Astrocyte (in vitro differentiated cells and primary cell): ENCODE data around the gene LDAH. TPM values are rescaled to one million over a fixed set of nuclear protein-coding genes. Genes with fewer than 3 reads are reported as not detected.

Experiments
- DNase-seq: peaks from one replicate; pipeline ENCODE4 v3.0.0-alpha.2; 2010; ENCODE audit warnings: low read depth
- FAIRE-seq: peaks from 2 replicates; lab custom pipeline; 2011; peaks lifted over from hg19 to GRCh38; lab: Jason Lieb, UNC
- H2AFZ ChIP-seq: 2 replicates; pipeline ENCODE4 v1.6.0; 2012; ENCODE audit warnings: low read depth, low read length, inconsistent platforms
- H3K27ac ChIP-seq: 2 replicates; pipeline ENCODE4 v1.5.1; 2011; ENCODE audit warnings: low read depth, low read length, inconsistent platforms
- H3K27me3 ChIP-seq: 2 replicates; pipeline ENCODE4 v1.6.0; 2011; ENCODE audit warnings: low read length, inconsistent platforms; ENCODE audit not compliant: insufficient read depth
- H3K36me3 ChIP-seq: 2 replicates; pipeline ENCODE4 v1.5.1; 2011; ENCODE audit warnings: low read length, inconsistent platforms; ENCODE audit not compliant: insufficient read depth
- H3K4me1 ChIP-seq: 2 replicates; pipeline ENCODE4 v1.5.1; 2011; ENCODE audit warnings: low read length, inconsistent platforms; ENCODE audit not compliant: insufficient read depth
- H3K4me2 ChIP-seq: 2 replicates; pipeline ENCODE4 v1.6.0; 2012; ENCODE audit warnings: low read length, inconsistent platforms
- H3K4me3 ChIP-seq: 2 replicates; pipeline ENCODE4 v1.5.1; 2011; ENCODE audit warnings: low read depth, mild to moderate bottlenecking, low read length, inconsistent platforms; ENCODE audit not compliant: insufficient read depth
- H3K79me2 ChIP-seq: 2 replicates; pipeline ENCODE4 v1.6.0; 2012; ENCODE audit warnings: mild to moderate bottlenecking, low read length, inconsistent platforms; ENCODE audit not compliant: insufficient read depth
- H3K9ac ChIP-seq: 2 replicates; pipeline ENCODE4 v1.6.0; 2012; ENCODE audit warnings: mild to moderate bottlenecking, low read length, inconsistent platforms
- H3K9me3 ChIP-seq: 2 replicates; pipeline ENCODE4 v1.5.1; 2012; ENCODE audit warnings: low read depth, mild to moderate bottlenecking, low read length, inconsistent platforms; ENCODE audit not compliant: insufficient read depth
- H4K20me1 ChIP-seq: 2 replicates; pipeline ENCODE4 v1.6.0; 2012; ENCODE audit warnings: low read length, inconsistent platforms; ENCODE audit not compliant: insufficient read depth
- H3K27ac Mint-ChIP-seq: one replicate; pipeline ENCODE4 v1.8.0; 2021; ENCODE audit warnings: mild to moderate bottlenecking, mixed read lengths; ENCODE audit not compliant: unreplicated experiment
- H3K27me3 Mint-ChIP-seq: one replicate; pipeline ENCODE4 v1.8.0; 2021; ENCODE audit warnings: low read depth, mixed read lengths; ENCODE audit not compliant: unreplicated experiment
- H3K36me3 Mint-ChIP-seq: one replicate; pipeline ENCODE4 v1.8.0; 2021; ENCODE audit warnings: low read depth, mixed read lengths; ENCODE audit not compliant: unreplicated experiment
- H3K4me1 Mint-ChIP-seq: one replicate; pipeline ENCODE4 v1.8.0; 2021; ENCODE audit warnings: low read depth, mixed read lengths; ENCODE audit not compliant: unreplicated experiment
- H3K4me3 Mint-ChIP-seq: one replicate; pipeline ENCODE4 v1.8.0; 2021; ENCODE audit warnings: mild to moderate bottlenecking, moderate library complexity, mixed read lengths; ENCODE audit not compliant: unreplicated experiment
- H3K9me3 Mint-ChIP-seq: one replicate; pipeline ENCODE4 v1.8.0; 2021; ENCODE audit warnings: mild to moderate bottlenecking, mixed read lengths; ENCODE audit not compliant: unreplicated experiment
- CTCF ChIP-seq: IDR thresholded peaks from 2 replicates; pipeline ENCODE4 v1.5.1; 2011; ENCODE audit warnings: low read depth, mild to moderate bottlenecking, inconsistent platforms, low read length, moderate library complexity; ENCODE audit not compliant: insufficient read depth
- EZH2 ChIP-seq: IDR thresholded peaks from 2 replicates; pipeline ENCODE4 v1.6.1; 2012; ENCODE audit warnings: mild to moderate bottlenecking, low read length, inconsistent platforms; ENCODE audit not compliant: insufficient read depth
- total RNA-seq: library from RNA; stranded (reverse); gene quantifications from 2 replicates; pipeline ENCODE4 v1.2.1, GENCODE V29; 2021

LDAH gene
- total RNA-seq, 1 donor from 2014 or later: 19.3 TPM

GRCh38 chr2:20697322-20697934 is 125.5 kb downstream of the LDAH start:
- Mint-ChIP-seq H3K27me3 (no peaks in the 10 kb centered on the region), H3K4me1 (peaks cover 13% of the 10 kb centered on the region), H3K9me3 (no peaks in the 10 kb centered on the region), H3K36me3 (no peaks in the 10 kb centered on the region), H3K4me3 (no peak overlapping the region), H3K27ac (no peak overlapping the region)
- H3K9ac ChIP-seq: no peak overlapping the region
- no peak overlapping the region for H3K4me3 ChIP-seq
- no peaks in the 10 kb centered on the region for H3K79me2 ChIP-seq
- no peak for FAIRE-seq
- H3K9me3 ChIP-seq: no peaks in the 10 kb centered on the region
- TF ChIP-seq EZH2 (no peak), CTCF (no peak)
- H2AFZ ChIP-seq: no peak overlapping the region
- no peaks in the 10 kb centered on the region for H3K36me3 ChIP-seq
- no peaks in the 10 kb centered on the region for H4K20me1 ChIP-seq
- DNase-seq: no peak
- no peak overlapping the region for H3K4me2 ChIP-seq
- H3K4me1 ChIP-seq: no peaks in the 10 kb centered on the region
- no peaks in the 10 kb centered on the region for H3K27me3 ChIP-seq
- H3K27ac ChIP-seq: no peak overlapping the region

- no peak overlapping the region for H3K4me3 Mint-ChIP-seq
- H3K9ac ChIP-seq: no peak overlapping the region
- H3K36me3 Mint-ChIP-seq: no peaks in the 10 kb centered on the region
- no peaks in the 10 kb centered on the region for H4K20me1 ChIP-seq
- H3K4me1 ChIP-seq: no peaks in the 10 kb centered on the region
- DNase-seq: no peak
- H3K27ac Mint-ChIP-seq: no peak overlapping the region
- no peak for FAIRE-seq
- H3K4me2 ChIP-seq: no peak overlapping the region
- no peaks in the 10 kb centered on the region for H3K27me3 Mint-ChIP-seq
- H3K79me2 ChIP-seq: no peaks in the 10 kb centered on the region
- H3K9me3 ChIP-seq: no peaks in the 10 kb centered on the region
- no peak overlapping the region for H2AFZ ChIP-seq
- H3K4me1 Mint-ChIP-seq: peaks cover 8% of the 10 kb centered on the region
- TF ChIP-seq CTCF: no peak
- TF ChIP-seq EZH2: no peak
- H3K27me3 ChIP-seq: no peaks in the 10 kb centered on the region
- H3K27ac ChIP-seq: no peak overlapping the region
- H3K4me3 ChIP-seq: no peak overlapping the region
- H3K36me3 ChIP-seq: no peaks in the 10 kb centered on the region
- no peaks in the 10 kb centered on the region for H3K9me3 Mint-ChIP-seq
These were observed 126.5 kb downstream of the LDAH start for GRCh38 chr2:20696366-20696765.

GRCh38 chr2:20693317-20693716 is 129.6 kb downstream of the LDAH start:
- peaks cover under 1% of the 10 kb centered on the region for H3K9me3 Mint-ChIP-seq
- no peak overlapping the region for H3K27ac ChIP-seq
- H3K4me2 ChIP-seq: no peak overlapping the region
- H4K20me1 ChIP-seq: no peaks in the 10 kb centered on the region
- no peak overlapping the region for H2AFZ ChIP-seq
- H3K36me3 ChIP-seq: no peaks in the 10 kb centered on the region
- TF ChIP-seq EZH2: no peak
- no peak for TF ChIP-seq CTCF
- H3K9ac ChIP-seq: no peak overlapping the region
- no peaks in the 10 kb centered on the region for H3K27me3 ChIP-seq
- no peak overlapping the region for H3K27ac Mint-ChIP-seq
- no peak overlapping the region for H3K4me3 ChIP-seq
- FAIRE-seq (no peak), DNase-seq (no peak)
- no peaks in the 10 kb centered on the region for H3K4me1 Mint-ChIP-seq
- no peaks in the 10 kb centered on the region for H3K79me2 ChIP-seq
- H3K9me3 ChIP-seq: no peaks in the 10 kb centered on the region
- H3K4me3 Mint-ChIP-seq: no peak overlapping the region
- no peaks in the 10 kb centered on the region for H3K27me3 Mint-ChIP-seq
- peaks cover 9% of the 10 kb centered on the region for H3K36me3 Mint-ChIP-seq
- no peaks in the 10 kb centered on the region for H3K4me1 ChIP-seq
